Renal pelvis (tissue), 4 donors: ENCODE results near the gene UBAC2. TPM values are rescaled to one million over a fixed set of nuclear protein-coding genes. Genes with fewer than 3 reads are reported as not detected.

ENCODE experiments used
- DNase-seq: peaks from one replicate; pipeline ENCODE4 v3.0.0-alpha.2; 2013
- polyA plus RNA-seq, 3 donors: library from polyadenylated mRNA; unstranded; fragments of 120-200 nt; gene quantifications; one replicate each; pipeline ENCODE4 v1.2.1, GENCODE V29; 2013; ENCODE audit not compliant: insufficient read length in 3 of 3

UBAC2 gene
- polyA plus RNA-seq, 3 donors, result 89.9 to 91.8 (median 90.7) TPM

GRCh38 chr13:99374169-99374991 is 173.7 kb downstream of the UBAC2 start:
- no peak for DNase-seq

GRCh38 chr13:99374994-99375737 is 174.5 kb downstream of the UBAC2 start:
- DNase-seq, result no peak

GRCh38 chr13:99375738-99376080 is 175.1 kb downstream of the UBAC2 start:
- DNase-seq, result no peak

- DNase-seq, result no peak
These were observed 175.5 kb downstream of the UBAC2 start for GRCh38 chr13:99376132-99376531.

- no peak for DNase-seq
These were observed 176.3 kb downstream of the UBAC2 start for GRCh38 chr13:99376924-99377323.

- no peak for DNase-seq
These were observed 177.0 kb downstream of the UBAC2 start for GRCh38 chr13:99377641-99378040.

- no peak for DNase-seq
These were observed 178.5 kb downstream of the UBAC2 start for GRCh38 chr13:99378985-99379733.

GRCh38 chr13:99379856-99380801 is 179.5 kb downstream of the UBAC2 start:
- DNase-seq, result no peak

GRCh38 chr13:99380921-99381645 is 180.4 kb downstream of the UBAC2 start:
- no peak for DNase-seq

- DNase-seq, result no peak
These were observed 181.1 kb downstream of the UBAC2 start for GRCh38 chr13:99381766-99382165.

GRCh38 chr13:99382428-99383133 is 181.9 kb downstream of the UBAC2 start:
- DNase-seq, result no peak

GRCh38 chr13:99383511-99383921 is 182.9 kb downstream of the UBAC2 start:
- no peak for DNase-seq

- DNase-seq, result no peak
These were observed 183.3 kb downstream of the UBAC2 start for GRCh38 chr13:99383946-99384345.

GRCh38 chr13:99384468-99384867 is 183.8 kb downstream of the UBAC2 start:
- no peak for DNase-seq

- no peak for DNase-seq
These were observed 184.5 kb downstream of the UBAC2 start for GRCh38 chr13:99385161-99385560.

- no peak for DNase-seq
These were observed 185.3 kb downstream of the UBAC2 start for GRCh38 chr13:99385940-99386339.

GRCh38 chr13:99386495-99386894 is 185.8 kb downstream of the UBAC2 start:
- DNase-seq, result no peak

- DNase-seq, result no peak
These were observed 186.5 kb downstream of the UBAC2 start for GRCh38 chr13:99386911-99387788.

- no peak for DNase-seq
These were observed 187.8 kb downstream of the UBAC2 start for GRCh38 chr13:99388334-99388923.
